Breast epithelium (tissue), 3 donors: ENCODE measurements around the gene HAPLN2.

Source experiments
- POLR2A ChIP-seq: fragments of 450-650 bp; IDR thresholded peaks from one replicate; pipeline ENCODE4 v1.6.1; 2016; ENCODE audit warnings: antibody characterized with exemption, mild to moderate bottlenecking, moderate library complexity
- POLR2AphosphoS5 ChIP-seq, 3 donors: sonication (generic); formaldehyde crosslinking; IDR thresholded peaks; one replicate each; pipeline ENCODE4 v1.6.1; 2017; ENCODE audit warnings: antibody characterized with exemption in 3 of 3
- TF ChIP-seq, protein P1 (sequence below), 3 donors: fragments of 450-650 bp; IDR thresholded peaks; one replicate each; pipeline ENCODE4 v1.5.1; 2016 to 2017; ENCODE audit warnings: antibody characterized with exemption in 3 of 3, mild to moderate bottlenecking in 3 of 3, moderate library complexity in 3 of 3

DNA sequence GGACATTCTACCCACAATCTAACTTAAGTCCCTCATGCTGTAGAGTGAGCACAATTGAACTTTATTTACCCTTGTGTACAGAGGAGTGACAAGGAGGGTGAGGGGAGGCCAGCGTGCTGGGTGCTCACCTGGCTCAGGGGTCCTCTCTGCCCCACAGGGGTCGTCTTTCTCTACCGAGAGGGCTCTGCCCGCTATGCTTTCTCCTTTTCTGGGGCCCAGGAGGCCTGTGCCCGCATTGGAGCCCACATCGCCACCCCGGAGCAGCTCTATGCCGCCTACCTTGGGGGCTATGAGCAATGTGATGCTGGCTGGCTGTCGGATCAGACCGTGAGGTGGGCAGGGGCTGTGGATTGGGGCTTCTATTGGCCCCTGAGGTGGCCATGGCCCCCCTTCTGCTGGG lies 28.1 kb downstream of the HAPLN2 start:
- no peak for TF ChIP-seq POLR2AphosphoS5 (IDR thresholded peaks at IDR 0.05)
- TF ChIP-seq, protein P1, sequence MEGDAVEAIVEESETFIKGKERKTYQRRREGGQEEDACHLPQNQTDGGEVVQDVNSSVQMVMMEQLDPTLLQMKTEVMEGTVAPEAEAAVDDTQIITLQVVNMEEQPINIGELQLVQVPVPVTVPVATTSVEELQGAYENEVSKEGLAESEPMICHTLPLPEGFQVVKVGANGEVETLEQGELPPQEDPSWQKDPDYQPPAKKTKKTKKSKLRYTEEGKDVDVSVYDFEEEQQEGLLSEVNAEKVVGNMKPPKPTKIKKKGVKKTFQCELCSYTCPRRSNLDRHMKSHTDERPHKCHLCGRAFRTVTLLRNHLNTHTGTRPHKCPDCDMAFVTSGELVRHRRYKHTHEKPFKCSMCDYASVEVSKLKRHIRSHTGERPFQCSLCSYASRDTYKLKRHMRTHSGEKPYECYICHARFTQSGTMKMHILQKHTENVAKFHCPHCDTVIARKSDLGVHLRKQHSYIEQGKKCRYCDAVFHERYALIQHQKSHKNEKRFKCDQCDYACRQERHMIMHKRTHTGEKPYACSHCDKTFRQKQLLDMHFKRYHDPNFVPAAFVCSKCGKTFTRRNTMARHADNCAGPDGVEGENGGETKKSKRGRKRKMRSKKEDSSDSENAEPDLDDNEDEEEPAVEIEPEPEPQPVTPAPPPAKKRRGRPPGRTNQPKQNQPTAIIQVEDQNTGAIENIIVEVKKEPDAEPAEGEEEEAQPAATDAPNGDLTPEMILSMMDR (IDR thresholded peaks at IDR 0.05): no peak
- TF ChIP-seq POLR2A: no peak
